GM19468 (cell line): ENCODE data around the gene ELMO1.

ENCODE experiments used
- ATAC-seq: cut with Tn5 transposase; IDR thresholded peaks from one replicate; pipeline ENCODE4 v1.9.1; 2021; ENCODE audit warnings: mild to moderate bottlenecking, moderate library complexity, moderate number of reproducible peaks; ENCODE audit not compliant: unreplicated experiment; ENCODE audit errors: extremely low read depth

The ELMO1 gene

GRCh38 chr7:36919738-36920137 is 528.9 kb downstream of the ELMO1 start:
- no peak for ATAC-seq

GRCh38 chr7:36918591-36918990 is 530.1 kb downstream of the ELMO1 start:
- ATAC-seq, result no peak

- ATAC-seq, result no peak
These were observed 532.0 kb downstream of the ELMO1 start for GRCh38 chr7:36916619-36917018.

- no peak for ATAC-seq
These were observed 532.5 kb downstream of the ELMO1 start for GRCh38 chr7:36916116-36916515.

DNA sequence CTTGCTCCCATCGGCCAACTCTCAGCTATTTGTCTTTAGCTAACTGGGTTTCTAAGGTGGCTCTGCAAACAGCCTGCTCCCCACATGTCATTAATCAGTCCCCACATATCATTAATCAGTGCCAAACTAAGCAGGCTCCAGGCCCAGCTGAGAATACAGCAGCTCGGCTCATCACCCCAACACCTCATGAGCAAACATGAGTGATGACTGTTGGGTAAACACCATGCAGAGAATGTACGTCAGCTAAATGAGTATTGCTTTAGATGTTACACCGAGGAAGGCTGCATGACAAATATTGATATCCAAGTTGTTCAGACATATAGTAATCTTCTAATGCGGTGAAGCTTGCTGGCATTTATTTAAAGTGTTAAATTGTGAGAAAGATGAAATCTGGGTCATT is 536.9 kb downstream of the ELMO1 start:
- no peak for ATAC-seq

GRCh38 chr7:36910859-36911258 is 537.8 kb downstream of the ELMO1 start:
- ATAC-seq, result no peak

- ATAC-seq, result no peak
These were observed 538.3 kb downstream of the ELMO1 start for GRCh38 chr7:36910401-36910800.

GRCh38 chr7:36906956-36907635 is 541.6 kb downstream of the ELMO1 start:
- ATAC-seq, result no peak

GRCh38 chr7:36906448-36906847 is 542.2 kb downstream of the ELMO1 start:
- ATAC-seq, result no peak

- ATAC-seq, result no peak
These were observed 542.8 kb downstream of the ELMO1 start for GRCh38 chr7:36905841-36906240.

- ATAC-seq, result no peak
These were observed 543.9 kb downstream of the ELMO1 start for GRCh38 chr7:36904802-36905201.

GRCh38 chr7:36904101-36904500 is 544.6 kb downstream of the ELMO1 start:
- ATAC-seq, result no peak

- ATAC-seq, result no peak
These were observed 547.5 kb downstream of the ELMO1 start for GRCh38 chr7:36900988-36901710.

- no peak for ATAC-seq
These were observed 550.5 kb downstream of the ELMO1 start for GRCh38 chr7:36898186-36898585.

GRCh38 chr7:36896956-36897590 is 551.6 kb downstream of the ELMO1 start:
- no peak for ATAC-seq

GRCh38 chr7:36896418-36896817 is 552.2 kb downstream of the ELMO1 start:
- no peak for ATAC-seq

GRCh38 chr7:36895192-36895591 is 553.5 kb downstream of the ELMO1 start:
- no peak for ATAC-seq

GRCh38 chr7:36894190-36894589 is 554.5 kb downstream of the ELMO1 start:
- ATAC-seq, result no peak

DNA sequence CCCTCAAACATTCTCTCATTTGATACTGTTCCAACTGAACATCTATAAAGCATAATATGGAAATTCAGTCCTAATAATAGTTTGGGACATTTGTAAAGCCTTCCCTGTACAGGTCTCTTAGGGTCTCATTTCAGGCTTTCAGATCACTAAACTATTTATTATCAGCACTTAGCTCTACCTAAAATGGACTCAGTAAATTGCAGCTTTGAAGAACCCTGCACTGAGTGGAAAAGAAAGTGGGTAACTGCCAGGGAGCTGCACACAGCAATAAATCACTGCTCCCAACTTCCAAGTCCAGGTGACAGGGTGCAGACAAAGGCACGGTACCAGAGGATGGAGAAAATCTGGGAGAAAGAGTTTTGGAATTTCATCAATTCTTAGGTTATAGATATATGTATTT is 559.5 kb downstream of the ELMO1 start:
- no peak for ATAC-seq

DNA sequence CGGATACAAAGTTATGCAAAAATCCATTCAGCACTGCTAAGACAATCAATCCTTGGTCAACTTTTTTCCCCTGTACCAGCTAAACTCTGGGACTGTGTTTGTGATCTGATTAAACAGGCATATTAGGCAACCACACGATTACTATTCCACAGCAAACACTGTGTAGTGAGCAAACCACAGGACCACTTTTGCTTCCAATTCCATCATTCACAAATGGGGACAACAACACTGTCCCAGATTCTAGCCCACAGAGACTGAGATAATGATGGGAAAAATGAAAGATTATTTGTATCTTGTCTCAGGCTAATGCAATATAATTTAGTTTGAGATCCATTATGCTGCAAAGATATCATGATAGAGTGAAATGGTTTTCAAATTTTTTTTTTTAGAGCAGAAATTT is 560.7 kb downstream of the ELMO1 start:
- ATAC-seq, result no peak

- ATAC-seq, result no peak
These were observed 561.4 kb downstream of the ELMO1 start for GRCh38 chr7:36887233-36887632.
